Activated CD4-positive, alpha-beta T cell treated with anti-CD3 and anti-CD28 coated beads for 24 hours (primary cell): ENCODE data around the gene PTPRE.
A peak's percentile ranks its signal among the peaks of the same experiment; 100 is the strongest.

ENCODE experiments used
- DNase-seq, 2 donors: peaks; one replicate each; pipeline ENCODE4 v3.0.0-alpha.2; 2020; ENCODE audit warnings: low read depth in 2 of 2

The PTPRE gene

DNA sequence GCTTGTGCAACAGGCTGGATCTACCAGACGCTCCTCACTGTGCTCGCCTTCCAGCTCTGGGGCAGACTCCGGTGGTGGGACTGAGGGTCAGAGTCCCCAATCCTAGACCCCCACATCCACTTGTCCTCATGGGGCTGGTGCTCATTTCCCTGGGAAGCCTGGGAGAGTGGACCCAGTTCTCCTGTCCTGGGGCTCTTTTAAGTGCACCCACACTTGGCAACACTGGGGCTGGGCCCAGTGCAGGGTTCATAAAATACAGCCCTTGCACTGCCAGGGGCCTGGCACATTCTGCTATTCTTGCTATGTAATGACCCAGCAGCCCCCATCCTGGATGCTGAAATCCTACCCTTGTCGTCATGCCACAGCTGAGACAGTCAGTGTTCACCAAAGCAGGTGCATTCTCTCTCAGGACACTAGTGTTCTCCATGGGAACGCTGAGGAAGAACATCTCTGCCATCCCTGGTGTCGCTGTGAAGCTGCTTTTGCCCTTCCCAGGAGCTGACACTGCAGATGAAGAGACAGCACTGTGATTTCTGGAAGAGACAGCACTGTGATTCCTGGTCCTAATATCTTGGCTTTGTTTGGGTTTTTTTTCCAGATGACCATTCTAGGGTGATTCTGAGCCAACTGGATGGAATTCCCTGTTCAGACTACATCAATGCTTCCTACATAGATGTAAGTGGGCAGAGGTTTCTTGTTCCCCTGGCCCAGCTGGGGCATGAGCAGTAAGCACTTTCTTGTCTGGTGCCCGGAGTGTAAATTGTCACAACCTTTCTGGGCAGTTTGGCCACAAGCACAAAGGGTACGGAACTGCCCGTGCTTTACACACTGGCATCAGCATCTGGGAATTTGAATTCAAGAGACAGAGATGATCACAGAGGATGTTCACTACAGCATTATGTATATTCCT lies 153.7 kb downstream of the PTPRE start:
- DNase-seq: no peak

DNA sequence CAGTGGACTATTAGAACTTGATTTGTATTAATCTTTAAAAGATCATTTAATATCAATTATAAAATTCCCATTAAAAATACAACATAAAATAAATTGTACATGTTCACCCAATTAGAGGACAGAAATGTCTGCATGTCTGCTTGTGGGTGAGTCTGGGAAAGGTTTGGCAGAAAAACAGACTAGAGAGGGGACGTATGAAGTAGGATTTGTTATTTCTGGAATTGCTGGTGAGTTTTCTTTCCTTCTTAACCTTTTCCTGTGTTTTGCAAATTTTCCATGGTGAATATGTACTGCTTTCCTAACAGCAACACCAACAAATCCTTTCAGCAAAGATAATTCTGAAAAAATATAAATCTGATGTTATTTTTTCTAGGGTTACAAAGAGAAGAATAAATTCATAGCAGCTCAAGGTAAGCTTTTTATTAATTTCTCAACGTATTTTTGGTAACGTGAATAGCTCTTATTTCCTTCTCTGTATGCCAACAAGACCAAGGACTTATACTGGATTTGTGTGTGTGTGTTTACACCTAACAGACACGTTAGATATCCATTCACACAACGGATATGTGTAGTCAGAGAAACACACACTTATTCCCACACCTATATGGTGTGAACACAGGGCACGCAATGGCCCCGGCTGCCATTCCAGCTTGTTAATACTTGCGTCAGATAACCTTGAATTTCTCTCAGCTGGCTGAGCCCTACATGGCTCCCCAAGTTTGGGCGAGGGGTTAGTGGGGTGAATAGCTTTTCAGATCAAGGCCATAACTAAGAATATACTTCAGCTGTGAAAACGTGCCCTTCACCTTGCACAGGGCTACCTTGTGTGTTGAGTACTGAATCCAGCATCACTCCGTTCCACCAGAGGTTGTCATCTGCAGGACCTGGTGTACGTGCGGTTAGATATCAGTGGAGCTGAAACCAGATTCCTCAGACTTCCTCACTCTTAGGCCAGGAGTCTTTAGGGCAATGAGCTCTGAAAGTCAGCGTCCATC lies 154.7 kb downstream of the PTPRE start:
- DNase-seq: no peak

DNA sequence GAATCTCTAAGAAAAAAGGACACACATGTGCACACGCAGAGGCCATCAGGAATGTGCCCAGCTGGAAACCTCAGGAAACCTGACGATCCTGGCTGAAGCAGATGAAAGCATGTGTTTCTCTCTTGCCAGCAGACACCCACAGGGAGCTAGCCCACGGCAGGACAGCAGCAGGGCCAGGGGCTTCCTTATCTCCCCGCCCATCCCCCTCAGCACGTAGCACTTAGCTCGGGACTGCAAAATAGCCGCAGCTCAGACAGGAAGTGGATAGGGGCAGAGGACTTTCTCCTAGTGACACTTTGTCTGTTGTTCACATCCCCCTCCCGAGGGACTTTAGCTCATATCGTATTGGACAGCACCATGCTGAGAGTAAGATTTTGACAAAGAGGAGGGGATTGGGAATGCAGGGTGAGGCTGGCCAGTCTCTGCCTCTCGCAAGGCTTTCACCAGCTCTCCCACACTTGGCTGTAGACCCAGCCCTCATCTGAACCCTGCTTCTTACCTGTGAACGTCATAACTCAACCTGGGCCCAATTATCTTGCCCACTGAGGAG lies 155.5 kb downstream of the PTPRE start:
- DNase-seq: no peak

DNA sequence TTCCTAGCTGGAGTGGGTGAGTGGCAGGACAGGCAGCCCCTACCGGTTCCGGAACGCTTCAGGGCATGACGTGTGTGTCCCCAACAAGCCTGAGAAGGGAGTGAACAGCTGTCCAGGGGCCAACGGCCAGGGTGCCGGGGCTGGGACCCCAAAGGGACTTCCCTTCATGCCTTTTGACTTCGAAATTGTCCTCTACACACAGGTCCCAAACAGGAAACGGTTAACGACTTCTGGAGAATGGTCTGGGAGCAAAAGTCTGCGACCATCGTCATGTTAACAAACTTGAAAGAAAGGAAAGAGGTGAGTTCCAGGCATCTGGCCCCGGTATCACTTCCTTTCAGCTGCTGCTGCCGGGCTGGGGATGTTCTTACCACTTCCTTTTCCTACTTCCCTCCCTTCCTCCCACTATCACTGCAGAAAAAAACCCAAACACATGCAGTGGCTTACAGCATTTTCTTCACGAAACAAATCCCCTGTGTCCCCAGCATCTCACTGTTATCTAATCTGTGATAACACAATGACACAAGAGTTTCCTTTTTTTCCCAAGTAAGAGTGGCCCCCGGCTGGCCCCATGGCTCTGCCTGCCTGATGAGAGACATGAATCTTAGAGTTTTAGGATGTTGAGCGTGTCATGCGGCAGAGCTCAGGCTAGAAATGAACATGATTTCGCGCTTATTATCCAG lies 156.1 kb downstream of the PTPRE start:
- no peak for DNase-seq

DNA sequence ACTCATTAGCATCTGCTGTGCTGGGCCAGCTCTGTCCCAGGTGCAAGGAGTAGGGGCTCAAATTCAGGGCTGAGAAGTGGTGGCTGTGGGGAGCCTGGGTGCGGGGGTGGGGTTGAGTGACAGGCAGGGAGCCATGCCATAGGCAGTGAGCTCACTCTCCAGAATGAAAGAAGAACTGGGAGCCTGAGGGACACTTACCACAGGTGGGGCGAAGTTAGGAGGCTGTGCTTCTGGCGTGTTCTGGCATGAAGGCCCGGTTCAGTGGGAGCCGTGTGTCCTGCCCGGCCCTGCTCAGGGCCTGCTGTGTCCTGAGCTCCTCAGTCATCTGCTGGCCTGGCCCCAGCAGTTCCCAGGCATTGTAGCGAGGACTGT lies 156.8 kb downstream of the PTPRE start:
- DNase-seq: no peak

DNA sequence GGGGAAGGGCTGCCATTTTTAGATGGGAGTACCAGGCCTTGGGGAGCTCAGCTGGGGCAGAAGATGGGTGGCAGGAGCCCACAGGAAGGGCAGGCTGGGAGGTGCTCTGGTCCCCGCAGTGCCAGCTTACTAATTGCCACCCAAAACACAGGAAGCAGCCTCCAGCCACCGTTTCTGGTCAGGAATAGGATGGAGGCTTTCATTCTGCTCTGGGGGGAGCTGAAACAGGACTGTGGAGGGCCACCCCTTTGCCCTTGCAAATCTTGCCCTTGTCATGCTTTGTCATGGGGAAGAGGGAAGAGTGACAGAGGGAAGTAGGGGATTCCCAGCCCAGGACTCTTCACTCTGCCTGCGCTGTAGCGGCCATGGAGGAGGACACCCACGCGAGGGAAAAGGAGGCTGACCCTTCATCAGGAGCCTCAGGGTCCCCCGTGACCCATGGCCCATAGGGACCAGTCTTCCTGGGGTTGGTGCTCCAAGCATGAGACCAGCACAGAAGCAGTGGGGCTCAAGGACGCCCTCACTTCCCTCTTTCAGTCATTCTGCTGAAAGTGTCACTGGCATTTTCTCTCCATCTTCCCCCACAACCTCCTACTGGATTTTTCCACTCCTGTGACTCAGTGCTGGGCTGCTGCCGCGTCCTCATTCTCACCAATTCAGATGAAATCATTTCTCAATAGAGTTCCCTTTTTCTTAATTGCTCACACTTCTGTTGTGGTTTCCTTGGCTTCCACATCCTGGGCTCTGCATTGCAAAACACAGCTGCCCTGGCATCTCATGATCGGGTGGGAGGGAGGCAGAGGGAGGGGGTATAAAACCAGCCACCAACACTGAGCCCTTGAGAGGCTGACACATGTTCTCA lies 157.4 kb downstream of the PTPRE start:
- peak; percentile 59 to 67 for DNase-seq

DNA sequence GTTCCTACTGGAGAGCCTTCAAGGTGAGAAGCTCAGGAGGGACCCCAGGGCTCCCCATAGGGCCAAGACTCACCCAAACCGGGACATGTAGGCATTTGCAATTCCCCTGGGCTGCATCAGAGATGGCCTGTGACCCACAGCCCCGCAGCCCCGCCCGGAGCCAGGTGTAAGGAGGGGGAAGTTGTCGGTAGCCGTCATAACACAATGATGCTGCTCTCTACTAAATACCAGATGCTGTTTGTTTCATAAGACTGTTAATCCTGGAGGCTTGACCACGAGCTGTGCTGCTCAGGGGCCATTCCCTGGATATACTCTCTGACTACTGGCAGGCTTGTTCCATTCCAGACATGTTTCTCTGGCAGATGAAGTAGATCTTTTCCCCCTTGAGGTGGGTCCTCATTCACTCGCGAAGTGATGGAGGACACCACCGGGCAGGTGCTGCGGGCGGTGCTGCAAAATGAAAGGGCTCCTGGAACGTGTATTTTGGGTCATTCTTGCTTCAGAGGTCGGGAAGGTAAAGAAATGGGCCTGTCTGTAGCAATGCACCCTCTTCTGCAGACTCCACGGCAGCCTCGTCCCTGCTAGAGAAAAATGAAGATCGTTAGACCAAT lies 158.2 kb downstream of the PTPRE start:
- no peak for DNase-seq

DNA sequence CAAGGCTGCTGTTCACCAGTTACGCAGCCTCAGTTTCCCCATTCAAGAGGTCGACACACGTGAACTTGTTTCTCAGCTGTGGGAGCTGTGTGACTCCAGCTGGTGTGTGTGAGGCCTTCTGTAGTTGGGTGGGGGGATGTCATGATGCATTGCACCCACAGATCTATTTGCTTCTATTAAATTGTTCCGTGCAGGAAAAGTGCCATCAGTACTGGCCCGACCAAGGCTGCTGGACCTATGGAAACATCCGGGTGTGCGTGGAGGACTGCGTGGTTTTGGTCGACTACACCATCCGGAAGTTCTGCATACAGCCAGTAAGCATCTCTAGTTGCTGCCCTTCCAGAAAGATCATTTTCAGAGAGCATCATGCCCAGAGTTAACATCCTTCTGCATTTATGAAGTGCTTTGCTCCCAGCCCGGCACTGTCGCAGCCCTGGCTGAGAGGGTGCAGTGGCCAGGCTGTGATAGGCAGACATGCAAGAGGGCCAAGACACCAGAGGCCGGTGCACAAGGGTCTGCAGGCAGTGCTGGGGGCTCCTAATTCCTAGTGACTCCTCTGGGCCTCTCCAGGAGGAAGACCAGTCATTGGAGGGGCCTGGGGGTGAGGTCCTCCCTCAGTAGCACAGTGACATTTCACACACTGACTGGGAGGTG lies 159.1 kb downstream of the PTPRE start:
- DNase-seq: no peak

DNA sequence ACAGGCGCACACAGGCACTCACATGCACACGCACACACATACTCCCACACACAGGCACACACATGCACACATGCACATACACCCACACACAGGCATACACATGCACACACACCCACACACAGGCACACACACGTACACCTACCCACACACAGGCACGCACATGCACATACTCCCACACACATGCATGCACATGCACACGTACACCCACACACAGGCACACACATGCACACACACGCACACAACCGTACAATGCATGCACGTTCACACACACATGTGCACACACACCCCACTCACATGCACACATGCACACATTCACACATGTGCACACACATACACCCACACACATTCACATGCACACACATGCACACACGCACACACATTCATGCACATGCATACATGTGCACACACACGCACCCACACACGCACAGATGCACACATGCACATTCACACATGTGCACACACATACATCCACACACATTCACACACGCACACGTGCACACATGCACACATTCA lies 160.0 kb downstream of the PTPRE start:
- DNase-seq: no peak

DNA sequence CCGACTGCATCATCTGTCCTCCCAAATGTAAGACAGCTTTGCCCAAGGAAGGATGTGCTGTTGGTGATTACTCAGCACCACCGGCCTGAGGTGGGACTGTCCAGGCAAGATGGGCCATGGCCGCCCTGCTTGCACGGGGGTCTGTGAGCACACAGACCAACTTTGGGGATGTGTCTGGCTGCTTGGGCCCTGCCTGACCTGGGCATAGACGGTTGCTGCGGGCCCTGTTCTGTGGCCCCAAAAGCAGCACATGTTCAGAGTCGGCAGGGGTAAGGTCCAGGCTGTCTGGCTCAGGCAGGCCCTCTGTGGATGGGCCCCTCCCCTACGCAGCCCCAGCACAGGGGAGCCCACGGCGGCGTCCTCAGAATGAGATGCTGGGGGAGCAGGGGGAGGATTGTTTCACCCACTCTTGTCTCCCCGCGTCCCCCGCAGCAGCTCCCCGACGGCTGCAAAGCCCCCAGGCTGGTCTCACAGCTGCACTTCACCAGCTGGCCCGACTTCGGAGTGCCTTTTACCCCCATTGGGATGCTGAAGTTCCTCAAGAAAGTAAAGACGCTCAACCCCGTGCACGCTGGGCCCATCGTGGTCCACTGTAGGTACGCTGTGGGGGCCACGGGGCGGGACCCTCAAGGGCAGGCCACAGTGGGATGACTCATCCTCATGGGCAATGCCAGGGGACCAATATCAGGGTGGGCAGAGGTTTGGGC lies 160.9 kb downstream of the PTPRE start:
- no peak for DNase-seq

DNA sequence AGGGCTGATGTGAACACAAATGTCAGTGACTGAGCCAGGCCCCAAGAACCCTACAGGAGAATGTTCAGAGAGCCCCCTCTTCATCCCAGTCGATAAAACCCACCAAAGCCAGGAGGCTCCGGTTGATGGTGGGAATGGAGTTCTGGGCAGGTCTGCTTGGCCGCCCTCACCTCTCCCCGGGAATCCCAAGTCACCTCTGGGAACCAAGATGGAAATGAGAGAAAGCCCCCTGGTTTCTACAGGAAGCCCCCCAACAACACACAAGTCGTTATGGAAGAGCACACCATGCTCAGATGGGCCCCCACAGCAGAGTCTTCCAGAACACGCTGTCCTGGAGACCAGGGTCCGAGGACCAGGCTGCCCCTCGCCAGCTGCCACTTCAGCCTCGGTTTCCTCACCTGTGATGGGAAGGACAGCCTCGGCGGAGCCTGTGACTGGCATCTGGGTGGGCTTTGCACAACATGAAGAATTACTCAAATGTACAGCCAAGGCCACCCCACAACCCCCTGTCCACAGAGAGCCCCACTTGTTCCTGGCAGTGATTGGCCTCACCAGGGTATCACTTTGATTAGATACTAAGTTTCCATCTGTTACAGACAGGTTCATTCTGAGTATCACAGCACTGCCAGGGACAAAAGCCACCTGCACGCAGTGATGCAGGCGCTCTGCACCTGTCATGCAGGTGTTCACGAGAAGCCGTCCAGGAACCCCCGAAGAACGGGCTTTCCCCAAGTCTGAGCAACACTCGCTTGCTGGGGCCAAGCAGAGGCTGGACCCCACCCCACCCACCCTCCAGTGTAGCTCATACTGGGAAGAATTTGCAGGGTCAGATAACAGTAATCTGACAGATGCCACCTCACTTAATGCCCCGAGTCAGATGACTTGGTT lies 161.7 kb downstream of the PTPRE start:
- no peak for DNase-seq

DNA sequence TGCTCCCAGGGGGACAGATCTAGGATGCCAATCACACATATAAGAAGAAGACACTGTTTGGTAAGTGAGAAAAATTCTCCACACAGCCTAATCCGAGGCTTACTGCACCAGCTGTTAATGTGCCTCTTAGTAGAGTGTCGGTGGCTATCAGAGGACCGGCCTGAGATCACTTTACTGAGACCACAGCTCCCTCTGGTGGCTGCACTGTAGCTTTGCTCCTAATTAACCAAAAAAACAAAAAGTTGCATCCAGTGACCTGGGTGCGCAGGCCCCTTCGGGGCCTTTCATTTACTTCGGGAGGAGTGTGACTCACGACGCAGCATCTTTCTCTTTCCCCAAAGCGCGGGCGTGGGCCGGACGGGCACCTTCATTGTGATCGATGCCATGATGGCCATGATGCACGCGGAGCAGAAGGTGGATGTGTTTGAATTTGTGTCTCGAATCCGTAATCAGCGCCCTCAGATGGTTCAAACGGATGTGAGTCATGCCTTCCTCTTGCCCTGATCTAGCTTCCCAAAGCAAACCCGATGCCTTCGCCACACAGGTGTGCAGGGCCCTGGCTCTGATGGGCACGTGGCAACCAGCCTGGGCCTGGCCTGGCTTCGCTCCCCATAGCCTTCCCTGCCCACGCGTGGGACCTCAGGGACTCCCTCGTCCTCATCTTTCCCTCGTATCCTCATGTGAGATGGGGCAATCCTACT lies 162.6 kb downstream of the PTPRE start:
- peak; percentile 71 to 77 for DNase-seq

DNA sequence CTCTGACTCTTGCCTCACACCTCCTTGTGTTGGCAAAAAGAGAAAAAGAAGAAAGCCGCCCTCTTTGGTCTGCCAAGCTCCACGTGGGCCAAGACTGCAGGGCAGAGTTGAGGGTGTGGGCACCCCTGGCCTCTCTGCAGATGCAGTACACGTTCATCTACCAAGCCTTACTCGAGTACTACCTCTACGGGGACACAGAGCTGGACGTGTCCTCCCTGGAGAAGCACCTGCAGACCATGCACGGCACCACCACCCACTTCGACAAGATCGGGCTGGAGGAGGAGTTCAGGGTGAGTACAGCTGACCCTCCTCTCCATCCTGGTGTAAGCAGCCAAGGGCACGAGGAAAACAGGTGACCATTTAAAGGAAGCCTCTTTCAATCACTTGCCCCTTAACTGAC lies 163.3 kb downstream of the PTPRE start:
- DNase-seq: no peak

DNA sequence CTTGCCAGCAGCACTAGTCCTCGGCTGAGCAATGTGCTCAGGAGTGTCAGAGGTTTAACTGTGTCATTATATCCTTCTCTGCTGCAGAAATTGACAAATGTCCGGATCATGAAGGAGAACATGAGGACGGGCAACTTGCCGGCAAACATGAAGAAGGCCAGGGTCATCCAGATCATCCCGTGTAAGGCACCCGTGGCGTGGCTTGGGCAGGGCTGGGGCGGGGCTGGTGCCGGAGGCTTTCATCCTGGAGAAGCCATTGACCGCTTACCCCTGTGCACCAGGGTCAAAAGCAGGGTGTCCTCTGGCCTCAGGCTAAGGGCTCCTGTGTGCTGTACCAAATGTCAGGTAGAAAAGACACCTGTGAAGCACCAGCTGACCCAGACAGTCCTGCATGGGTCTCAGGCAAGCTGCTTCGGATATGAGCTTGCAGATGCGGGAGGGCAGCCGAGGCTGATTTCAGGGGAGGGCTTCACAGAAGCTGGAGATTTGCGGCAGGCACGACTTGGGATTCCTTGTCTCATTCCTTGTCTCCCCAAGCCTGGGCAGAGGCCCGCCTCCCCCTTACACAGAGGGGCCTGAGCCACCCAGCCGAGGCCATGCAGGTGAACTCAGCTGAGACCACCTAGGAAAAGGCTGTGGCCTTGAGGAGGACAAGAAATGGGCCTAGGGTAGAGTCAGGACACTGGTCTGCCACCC lies 164.0 kb downstream of the PTPRE start:
- no peak for DNase-seq

DNA sequence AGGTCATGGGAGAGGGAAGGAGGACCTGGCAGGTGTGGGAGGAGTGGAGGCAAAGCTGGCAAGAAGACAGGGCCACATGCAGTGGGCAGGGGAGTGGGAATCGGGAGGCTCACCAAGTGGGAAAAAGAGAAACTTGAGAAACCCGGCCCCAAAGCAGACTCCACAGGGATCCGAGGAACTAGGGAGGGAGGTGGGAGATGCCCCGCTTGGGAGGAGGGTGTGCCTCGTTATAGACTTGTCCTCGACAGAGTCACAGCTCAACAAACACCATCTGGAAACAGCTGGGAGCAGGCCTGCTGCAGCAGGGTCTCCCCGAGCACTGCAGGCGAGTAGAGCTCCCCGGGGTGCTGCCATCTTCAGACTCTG lies 164.5 kb downstream of the PTPRE start:
- DNase-seq: no peak

DNA sequence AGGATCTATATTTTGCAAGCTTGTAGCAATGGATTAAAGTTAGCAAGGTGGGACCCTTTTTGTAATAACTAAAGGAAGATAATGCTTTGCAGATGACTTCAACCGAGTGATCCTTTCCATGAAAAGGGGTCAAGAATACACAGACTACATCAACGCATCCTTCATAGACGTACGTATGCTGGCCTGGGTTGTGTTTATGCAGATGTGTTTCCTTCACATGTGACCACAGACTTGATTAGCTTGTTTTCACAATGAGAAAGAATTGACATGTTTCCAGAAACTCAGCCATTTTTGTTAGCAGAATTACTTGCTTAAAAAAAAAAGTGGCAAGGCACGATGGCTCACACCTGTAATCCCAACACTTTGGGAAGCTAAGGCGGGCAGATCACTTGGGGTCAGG lies 165.1 kb downstream of the PTPRE start:
- no peak for DNase-seq
